GM23248 (cell line): Measurements from ENCODE around the gene FAM110A.

Experiments used
- EZH2 ChIP-seq: fragments of 200-600 bp; sonication (generic); IDR thresholded peaks from 2 replicates; pipeline ENCODE4 v1.6.1; 2018; ENCODE audit warnings: antibody characterized with exemption, mild to moderate bottlenecking; ENCODE audit not compliant: insufficient read depth, poor library complexity, severe bottlenecking
- EZH2phosphoT487 ChIP-seq: fragments of 200-600 bp; sonication (generic); IDR thresholded peaks from 2 replicates; pipeline ENCODE4 v1.6.1; 2018; ENCODE audit warnings: antibody characterized with exemption, moderate library complexity, mild to moderate bottlenecking, low read depth; ENCODE audit not compliant: insufficient read depth

DNA sequence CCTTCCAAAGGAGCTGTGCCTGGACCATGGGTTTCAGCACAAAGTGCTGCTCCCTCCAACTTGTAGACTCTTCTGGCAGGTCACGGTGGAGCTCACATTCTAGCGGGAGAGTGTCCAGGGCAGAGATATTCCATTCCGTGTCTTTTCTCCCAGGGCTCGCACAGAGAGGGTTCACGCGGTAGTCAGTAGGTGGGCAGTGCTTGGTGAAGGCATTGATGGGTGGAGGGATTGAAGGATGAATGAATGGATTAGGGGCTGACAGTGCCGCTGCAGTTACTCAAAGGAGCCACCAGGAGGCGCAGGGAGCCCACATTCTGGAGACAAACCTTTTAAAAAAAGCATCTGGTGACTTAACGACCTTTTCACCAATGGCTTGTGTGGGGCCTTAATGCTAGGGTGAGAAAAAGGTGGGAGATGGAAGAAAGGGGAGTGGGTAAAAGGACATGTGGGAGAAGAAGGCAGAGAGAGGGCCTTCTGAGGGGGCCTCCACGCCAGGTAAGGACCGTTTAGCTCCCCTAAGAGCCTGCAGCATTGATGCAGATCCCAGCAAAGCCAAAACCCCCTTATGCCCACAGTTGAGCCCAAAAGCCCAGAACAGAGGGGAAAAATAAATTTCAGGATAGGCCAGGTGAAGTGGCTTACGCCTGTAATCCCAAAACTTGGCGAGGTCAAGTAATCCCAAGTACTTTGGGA lies 17.5 kb upstream of the FAM110A start:
- no peak for TF ChIP-seq EZH2phosphoT487
- no peak for TF ChIP-seq EZH2
